GM21528 (cell line): ENCODE results near the gene OR5AU1.

Experiments
- ATAC-seq: cut with Tn5 transposase; IDR thresholded peaks from one replicate; pipeline ENCODE4 v1.9.1; 2021; ENCODE audit warnings: mild to moderate bottlenecking, moderate library complexity; ENCODE audit not compliant: unreplicated experiment, low FRiP score

The OR5AU1 gene

GRCh38 chr14:21155963-21156362 is at the start of gene OR5AU1:
Gene OR5AU1 (minus strand): TSS chr14:21156063. CDS start chr14:21155872, 191 bp downstream.
- ATAC-seq = no peak

- no peak for ATAC-seq
Observed at GRCh38 chr14:21205026-21205677, 49.3 kb upstream of the OR5AU1 start.

- no peak for ATAC-seq
Observed at GRCh38 chr14:21204167-21205025, 48.5 kb upstream of the OR5AU1 start.

GRCh38 chr14:21203470-21204166 is 47.8 kb upstream of the OR5AU1 start:
- no peak for ATAC-seq

GRCh38 chr14:21202463-21203358 is 46.8 kb upstream of the OR5AU1 start:
- no peak for ATAC-seq

- ATAC-seq = no peak
Observed at GRCh38 chr14:21201732-21202462, 46.0 kb upstream of the OR5AU1 start.

GRCh38 chr14:21200752-21201461 is 45.0 kb upstream of the OR5AU1 start:
- no peak for ATAC-seq

GRCh38 chr14:21199611-21200560 is 44.0 kb upstream of the OR5AU1 start:
- no peak for ATAC-seq

- ATAC-seq = no peak
Observed at GRCh38 chr14:21197418-21198205, 41.7 kb upstream of the OR5AU1 start.

- ATAC-seq = no peak
Observed at GRCh38 chr14:21194597-21194996, 38.7 kb upstream of the OR5AU1 start.

- no peak for ATAC-seq
Observed at GRCh38 chr14:21192875-21193535, 37.1 kb upstream of the OR5AU1 start.

- ATAC-seq = no peak
Observed at GRCh38 chr14:21192447-21192822, 36.6 kb upstream of the OR5AU1 start.

- peak; percentile 85 for ATAC-seq
Observed at GRCh38 chr14:21191809-21192446, 36.1 kb upstream of the OR5AU1 start.

- ATAC-seq = no peak
Observed at GRCh38 chr14:21191261-21191808, 35.5 kb upstream of the OR5AU1 start.

- no peak for ATAC-seq
Observed at GRCh38 chr14:21185491-21185890, 29.6 kb upstream of the OR5AU1 start.

GRCh38 chr14:21184254-21184653 is 28.4 kb upstream of the OR5AU1 start:
- no peak for ATAC-seq
